ENCODE measurements around the gene DHX16.
A peak's percentile ranks its signal among the peaks of the same experiment; 100 is the strongest.

DNA sequence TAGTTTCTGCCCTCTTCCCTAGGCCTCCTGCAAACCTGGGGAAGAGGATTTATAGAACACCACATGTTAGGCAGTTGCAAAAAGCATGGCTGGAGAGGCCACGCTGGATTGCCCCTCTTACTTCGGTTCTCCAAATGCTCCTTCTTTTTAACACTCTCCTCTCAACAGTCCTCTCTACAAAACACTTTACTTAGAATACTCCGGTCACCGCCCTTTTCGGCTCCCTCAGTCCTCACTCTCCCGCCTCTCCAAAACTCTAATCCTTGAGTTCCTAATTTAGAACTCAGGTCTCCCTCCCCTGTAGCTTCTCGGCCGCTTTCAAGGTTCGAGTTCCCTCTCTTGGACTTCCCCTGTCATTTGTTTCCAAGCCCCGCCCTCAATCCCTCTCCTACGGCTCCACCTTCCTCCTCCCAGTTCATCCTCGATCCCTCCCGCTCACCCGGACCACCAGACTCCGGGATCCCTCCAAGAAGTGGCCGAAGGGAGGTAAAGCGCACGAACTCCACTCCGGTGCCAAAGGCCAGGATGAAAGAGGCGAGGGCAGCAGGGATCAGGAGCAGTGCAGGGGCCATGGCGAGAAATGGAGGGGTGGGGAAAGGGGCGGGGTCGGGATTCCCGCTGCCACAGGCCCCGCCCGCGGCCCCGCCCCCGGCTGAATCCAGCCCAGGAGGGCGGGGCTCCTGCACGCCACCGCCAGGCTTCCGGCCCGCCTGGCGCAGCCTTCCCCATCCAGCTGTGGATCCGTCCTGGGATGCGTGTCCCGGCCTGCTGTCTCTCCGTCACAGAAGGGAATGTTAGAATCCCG is 17.8 kb upstream of the DHX16 start, which contains the start of gene NRM:
- TF ChIP-seq, protein P1, sequence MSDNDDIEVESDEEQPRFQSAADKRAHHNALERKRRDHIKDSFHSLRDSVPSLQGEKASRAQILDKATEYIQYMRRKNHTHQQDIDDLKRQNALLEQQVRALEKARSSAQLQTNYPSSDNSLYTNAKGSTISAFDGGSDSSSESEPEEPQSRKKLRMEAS (IDR thresholded peaks at IDR 0.05) = peak; percentile 29; the same call in 1 of the 2 replicates
- TF ChIP-seq REST (IDR thresholded peaks at IDR 0.05; ENCODE audit: low read depth) = no peak
- no peak for TF ChIP-seq CEBPB (IDR thresholded peaks at IDR 0.05)
- no peak for TF ChIP-seq TCF12 (IDR thresholded peaks at IDR 0.05; ENCODE audit: low read depth)
- 0 out of 2 replicates have a peak, but pooled peaks have one; percentile 35 for TF ChIP-seq YY1 (IDR thresholded peaks at IDR 0.05; ENCODE audit: low read depth)
